ENCODE results near the gene SFSWAP. TPM values are rescaled to one million over a fixed set of nuclear protein-coding genes. Genes with fewer than 3 reads are reported as not detected.

SFSWAP gene
- polyA plus RNA-seq, 4 donors = 19.7 to 34.7 (median 33.4) TPM

DNA sequence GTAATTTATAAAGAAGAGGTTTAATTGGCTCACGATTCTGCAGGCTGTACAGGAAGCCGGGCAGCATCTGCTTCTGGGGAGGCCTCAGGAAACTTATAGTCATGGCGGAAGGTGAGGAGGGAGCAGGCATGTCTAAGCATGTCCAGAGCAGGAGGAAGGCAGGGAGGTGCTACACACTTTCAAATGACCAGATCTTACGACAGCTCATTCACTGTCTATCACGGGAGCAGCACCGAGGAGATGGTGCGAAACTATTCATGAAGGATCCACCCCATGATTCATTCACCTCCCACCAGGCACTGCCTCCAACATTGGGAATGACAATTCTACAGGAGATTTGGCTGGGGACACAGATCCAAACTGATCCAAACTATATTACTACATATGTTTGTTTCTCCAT lies 10.0 kb downstream of the SFSWAP start:
- H3K9me3 ChIP-seq (ENCODE audit: control insufficient read depth in 2 of 2, insufficient read depth in 1 of 2, low read depth in 1 of 2, low read length in 1 of 2) = no peaks in the 10 kb centered on the region
- no peak for FAIRE-seq
- H3K27ac ChIP-seq (ENCODE audit: low read depth in 1 of 3, low read length in 2 of 3) = no peak overlapping the region
- H3K36me3 ChIP-seq (ENCODE audit: control insufficient read depth in 3 of 3, insufficient read depth in 2 of 3, low read depth in 1 of 3, low read length in 3 of 3) = peaks cover 17 to 49% (median 27%) of the 10 kb centered on the region in 3 donors
- no peak overlapping the region for H3K4me3 ChIP-seq (ENCODE audit: low read depth in 1 of 3, low read length in 3 of 3)
- H3K4me1 ChIP-seq (ENCODE audit: control insufficient read depth in 3 of 3, insufficient read depth in 2 of 3, low read depth in 1 of 3, low read length in 2 of 3) = no peaks in the 10 kb centered on the region
- WGBS, 3 donors = 90 to 95% (median 90%) methylated on average over 7 of the region's 7 CpGs
- no peaks in the 10 kb centered on the region for H3K27me3 ChIP-seq (ENCODE audit: control insufficient read depth in 3 of 3, insufficient read depth in 3 of 3, low read length in 3 of 3)
- DNase-seq = no peak

DNA sequence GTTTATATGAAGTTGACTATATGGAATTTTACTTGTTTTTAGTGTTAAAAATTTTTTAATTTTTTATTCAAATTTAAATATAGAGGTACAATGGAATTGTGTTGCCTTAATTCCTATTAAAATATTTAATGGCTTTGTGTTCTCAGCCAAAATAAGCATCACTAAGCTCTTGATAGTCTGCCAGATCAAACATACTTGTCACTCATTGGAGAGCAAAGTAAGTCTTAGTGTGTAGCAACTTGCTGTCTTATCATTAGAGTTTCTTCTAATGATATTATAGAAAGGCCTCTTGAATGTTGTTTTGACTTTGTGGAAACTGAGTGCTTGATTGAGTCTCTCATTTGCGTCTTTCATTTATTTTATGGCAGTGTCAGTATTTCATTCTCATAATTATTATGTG lies 10.7 kb downstream of the SFSWAP start:
- 89 to 93% (median 93%) methylated on average over 1 of the region's 1 CpG for WGBS, 3 donors
- H3K27me3 ChIP-seq (ENCODE audit: control insufficient read depth in 3 of 3, insufficient read depth in 3 of 3, low read length in 3 of 3) = no peaks in the 10 kb centered on the region
- DNase-seq (no peak), FAIRE-seq (no peak)
- H3K36me3 ChIP-seq (ENCODE audit: control insufficient read depth in 3 of 3, insufficient read depth in 2 of 3, low read depth in 1 of 3, low read length in 3 of 3) = peaks cover 14 to 53% (median 25%) of the 10 kb centered on the region in 3 donors
- H3K9me3 ChIP-seq (ENCODE audit: control insufficient read depth in 2 of 2, insufficient read depth in 1 of 2, low read depth in 1 of 2, low read length in 1 of 2) = no peaks in the 10 kb centered on the region
- H3K4me3 ChIP-seq (ENCODE audit: low read depth in 1 of 3, low read length in 3 of 3) = no peak overlapping the region
- H3K4me1 ChIP-seq (ENCODE audit: control insufficient read depth in 3 of 3, insufficient read depth in 2 of 3, low read depth in 1 of 3, low read length in 2 of 3) = no peaks in the 10 kb centered on the region
- H3K27ac ChIP-seq (ENCODE audit: low read depth in 1 of 3, low read length in 2 of 3) = no peak overlapping the region

DNA sequence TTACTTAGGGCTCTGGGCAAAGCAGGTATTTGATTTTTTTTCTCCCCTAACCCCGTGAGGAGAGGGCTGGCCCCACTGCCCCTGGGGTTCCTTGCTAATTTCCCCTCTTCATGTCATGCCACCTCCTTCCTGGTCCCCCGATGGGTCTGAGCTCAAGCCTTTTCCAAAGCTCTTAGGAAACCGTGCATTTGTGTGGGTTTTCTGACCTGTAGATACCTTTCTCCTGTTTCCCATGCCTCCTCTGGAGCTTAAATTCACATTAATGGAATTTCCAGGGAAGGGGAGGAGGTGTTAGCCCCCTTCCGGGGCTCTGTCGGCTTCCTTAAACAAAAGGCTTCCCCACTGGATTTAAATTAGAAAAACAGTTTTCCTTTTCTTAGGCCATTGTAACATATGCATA lies 12.6 kb downstream of the SFSWAP start:
- peaks cover 14 to 60% (median 35%) of the 10 kb centered on the region in 3 donors for H3K36me3 ChIP-seq (ENCODE audit: control insufficient read depth in 3 of 3, insufficient read depth in 2 of 3, low read depth in 1 of 3, low read length in 3 of 3)
- FAIRE-seq (no peak), DNase-seq (no peak)
- no peaks in the 10 kb centered on the region for H3K4me1 ChIP-seq (ENCODE audit: control insufficient read depth in 3 of 3, insufficient read depth in 2 of 3, low read depth in 1 of 3, low read length in 2 of 3)
- no peaks in the 10 kb centered on the region for H3K27me3 ChIP-seq (ENCODE audit: control insufficient read depth in 3 of 3, insufficient read depth in 3 of 3, low read length in 3 of 3)
- no peak overlapping the region for H3K27ac ChIP-seq (ENCODE audit: low read depth in 1 of 3, low read length in 2 of 3)
- 74 to 91% (median 81%) methylated on average over 5 of the region's 5 CpGs for WGBS, 3 donors
- H3K9me3 ChIP-seq (ENCODE audit: control insufficient read depth in 2 of 2, insufficient read depth in 1 of 2, low read depth in 1 of 2, low read length in 1 of 2) = no peaks in the 10 kb centered on the region
- no peak overlapping the region for H3K4me3 ChIP-seq (ENCODE audit: low read depth in 1 of 3, low read length in 3 of 3)

DNA sequence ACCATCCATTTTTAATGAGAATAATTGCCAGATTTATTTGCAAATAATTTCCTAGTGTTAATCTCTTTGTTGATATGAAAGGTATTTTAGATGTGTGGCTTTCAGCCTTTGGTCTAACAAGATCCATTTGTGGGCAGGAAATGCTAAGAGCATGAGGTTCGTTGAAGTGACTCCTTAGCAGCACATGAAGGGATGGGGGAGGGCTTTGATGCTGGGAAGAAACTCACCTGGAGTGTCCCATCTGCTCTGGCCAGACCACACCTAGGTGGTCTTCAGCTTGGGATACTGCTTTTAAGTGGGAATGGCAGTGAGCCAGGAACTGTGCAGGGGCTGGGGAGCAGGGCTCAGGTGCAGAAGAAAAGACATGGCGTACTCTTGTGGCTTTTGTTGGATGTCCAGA lies 13.6 kb downstream of the SFSWAP start:
- H3K4me1 ChIP-seq (ENCODE audit: control insufficient read depth in 3 of 3, insufficient read depth in 2 of 3, low read depth in 1 of 3, low read length in 2 of 3) = no peaks in the 10 kb centered on the region
- H3K36me3 ChIP-seq (ENCODE audit: control insufficient read depth in 3 of 3, insufficient read depth in 2 of 3, low read depth in 1 of 3, low read length in 3 of 3) = peaks cover 19 to 61% (median 37%) of the 10 kb centered on the region in 3 donors
- 74 to 80% (median 76%) methylated on average over 2 of the region's 2 CpGs for WGBS, 3 donors
- no peak overlapping the region for H3K4me3 ChIP-seq (ENCODE audit: low read depth in 1 of 3, low read length in 3 of 3)
- FAIRE-seq (no peak), DNase-seq (no peak)
- H3K27me3 ChIP-seq (ENCODE audit: control insufficient read depth in 3 of 3, insufficient read depth in 3 of 3, low read length in 3 of 3) = no peaks in the 10 kb centered on the region
- H3K27ac ChIP-seq (ENCODE audit: low read depth in 1 of 3, low read length in 2 of 3) = no peak overlapping the region
- no peaks in the 10 kb centered on the region for H3K9me3 ChIP-seq (ENCODE audit: control insufficient read depth in 2 of 2, insufficient read depth in 1 of 2, low read depth in 1 of 2, low read length in 1 of 2)

GRCh38 chr12:131725503-131725902 lies 14.6 kb downstream of the SFSWAP start:
- H3K27me3 ChIP-seq (ENCODE audit: control insufficient read depth in 3 of 3, insufficient read depth in 3 of 3, low read length in 3 of 3) = no peaks in the 10 kb centered on the region
- peaks cover 24 to 63% (median 39%) of the 10 kb centered on the region in 3 donors for H3K36me3 ChIP-seq (ENCODE audit: control insufficient read depth in 3 of 3, insufficient read depth in 2 of 3, low read depth in 1 of 3, low read length in 3 of 3)
- no peaks in the 10 kb centered on the region for H3K9me3 ChIP-seq (ENCODE audit: control insufficient read depth in 2 of 2, insufficient read depth in 1 of 2, low read depth in 1 of 2, low read length in 1 of 2)
- H3K4me1 ChIP-seq (ENCODE audit: control insufficient read depth in 3 of 3, insufficient read depth in 2 of 3, low read depth in 1 of 3, low read length in 2 of 3) = no peaks in the 10 kb centered on the region
- FAIRE-seq (no peak), DNase-seq (no peak)
- H3K27ac ChIP-seq (ENCODE audit: low read depth in 1 of 3, low read length in 2 of 3) = no peak overlapping the region
- 95 to 98% (median 97%) methylated on average over 11 of the region's 11 CpGs for WGBS, 3 donors
- no peak overlapping the region for H3K4me3 ChIP-seq (ENCODE audit: low read depth in 1 of 3, low read length in 3 of 3)

DNA sequence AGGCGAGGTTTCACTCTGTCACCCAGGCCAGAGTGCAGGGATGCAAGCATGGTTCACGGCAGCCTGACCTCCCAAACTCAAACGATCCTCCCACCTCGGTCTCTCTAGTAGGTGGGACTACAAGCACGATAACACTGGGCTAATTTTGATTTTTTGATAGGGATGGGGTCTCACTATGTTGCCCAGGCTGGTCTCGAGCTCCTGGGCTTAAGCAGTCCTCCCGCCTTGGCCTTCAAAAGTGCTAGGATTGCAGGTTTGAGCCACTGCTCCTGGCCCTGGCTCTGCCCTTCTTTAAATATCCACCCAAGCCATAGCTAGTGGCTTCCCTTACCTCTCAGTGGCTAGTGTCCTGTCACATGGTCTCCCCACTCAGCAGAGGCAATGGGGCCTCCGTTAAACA lies 17.8 kb downstream of the SFSWAP start:
- 93 to 96% (median 94%) methylated on average over 8 of the region's 8 CpGs for WGBS, 3 donors
- Histone ChIP-seq H3K9me3 (ENCODE audit: control insufficient read depth in 2 of 2, insufficient read depth in 1 of 2, low read depth in 1 of 2, low read length in 1 of 2) (no peaks in the 10 kb centered on the region), H3K36me3 (ENCODE audit: control insufficient read depth in 3 of 3, insufficient read depth in 2 of 3, low read depth in 1 of 3, low read length in 3 of 3) (peaks cover 35 to 70% (median 55%) of the 10 kb centered on the region in 3 donors), H3K4me1 (ENCODE audit: control insufficient read depth in 3 of 3, insufficient read depth in 2 of 3, low read depth in 1 of 3, low read length in 2 of 3) (no peaks in the 10 kb centered on the region), H3K27me3 (ENCODE audit: control insufficient read depth in 3 of 3, insufficient read depth in 3 of 3, low read length in 3 of 3) (no peaks in the 10 kb centered on the region), H3K27ac (ENCODE audit: low read depth in 1 of 3, low read length in 2 of 3) (no peak overlapping the region), H3K4me3 (ENCODE audit: low read depth in 1 of 3, low read length in 3 of 3) (no peak overlapping the region)
- FAIRE-seq = no peak
- no peak for DNase-seq

DNA sequence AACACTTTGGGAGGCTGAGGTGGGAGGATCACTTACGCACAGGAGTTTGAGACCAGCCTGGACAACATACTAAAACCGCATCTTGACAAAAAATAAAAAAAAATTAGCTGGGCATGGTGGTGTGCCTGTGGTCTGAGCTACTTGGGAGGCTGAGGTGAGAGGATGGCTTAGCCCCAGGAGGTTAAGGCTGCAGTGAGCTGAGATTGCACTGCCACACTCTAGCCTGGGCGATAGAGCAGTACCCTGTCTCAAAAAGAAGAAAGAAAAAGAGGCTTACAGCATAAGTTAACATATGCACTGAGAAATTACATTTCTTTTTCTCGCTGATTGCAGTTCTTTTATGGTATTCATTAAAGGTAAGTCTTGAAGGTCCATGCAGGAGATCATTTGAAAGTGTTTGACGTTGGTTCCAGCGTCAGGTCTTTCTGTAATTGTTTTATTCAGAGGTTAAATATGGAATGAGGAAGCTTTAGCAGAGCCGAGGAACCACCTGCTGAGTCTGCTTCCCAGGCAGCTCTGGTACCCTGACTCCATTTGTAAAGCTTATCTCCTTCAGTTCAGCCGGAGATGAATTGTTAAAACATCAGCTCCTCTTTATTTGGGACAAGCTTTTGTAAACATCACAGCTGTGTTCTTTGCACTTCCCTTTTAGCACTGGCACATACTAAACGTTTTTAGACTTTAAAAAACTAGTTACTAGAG lies 18.5 kb downstream of the SFSWAP start:
- Histone ChIP-seq H3K4me1 (ENCODE audit: control insufficient read depth in 3 of 3, insufficient read depth in 2 of 3, low read depth in 1 of 3, low read length in 2 of 3) (no peaks in the 10 kb centered on the region), H3K36me3 (ENCODE audit: control insufficient read depth in 3 of 3, insufficient read depth in 2 of 3, low read depth in 1 of 3, low read length in 3 of 3) (peaks cover 35 to 77% (median 57%) of the 10 kb centered on the region in 3 donors), H3K27ac (ENCODE audit: low read depth in 1 of 3, low read length in 2 of 3) (no peak overlapping the region), H3K4me3 (ENCODE audit: low read depth in 1 of 3, low read length in 3 of 3) (no peak overlapping the region), H3K9me3 (ENCODE audit: control insufficient read depth in 2 of 2, insufficient read depth in 1 of 2, low read depth in 1 of 2, low read length in 1 of 2) (no peaks in the 10 kb centered on the region), H3K27me3 (ENCODE audit: control insufficient read depth in 3 of 3, insufficient read depth in 3 of 3, low read length in 3 of 3) (no peaks in the 10 kb centered on the region)
- FAIRE-seq (no peak), DNase-seq (no peak)
- WGBS, 3 donors = 67 to 78% (median 76%) methylated on average over 9 of the region's 9 CpGs

GRCh38 chr12:131732996-131733615 lies 22.2 kb downstream of the SFSWAP start:
- Histone ChIP-seq H3K27ac (ENCODE audit: low read depth in 1 of 3, low read length in 2 of 3) (no peak overlapping the region), H3K4me1 (ENCODE audit: control insufficient read depth in 3 of 3, insufficient read depth in 2 of 3, low read depth in 1 of 3, low read length in 2 of 3) (no peaks in the 10 kb centered on the region), H3K9me3 (ENCODE audit: control insufficient read depth in 2 of 2, insufficient read depth in 1 of 2, low read depth in 1 of 2, low read length in 1 of 2) (no peaks in the 10 kb centered on the region), H3K36me3 (ENCODE audit: control insufficient read depth in 3 of 3, insufficient read depth in 2 of 3, low read depth in 1 of 3, low read length in 3 of 3) (peaks cover 35 to 76% (median 46%) of the 10 kb centered on the region in 3 donors), H3K27me3 (ENCODE audit: control insufficient read depth in 3 of 3, insufficient read depth in 3 of 3, low read length in 3 of 3) (no peaks in the 10 kb centered on the region), H3K4me3 (ENCODE audit: low read depth in 1 of 3, low read length in 3 of 3) (no peak overlapping the region)
- no peak for DNase-seq
- WGBS, 3 donors = 93 to 95% (median 94%) methylated on average over 21 of the region's 21 CpGs
- FAIRE-seq = no peak
